ENCODE measurements around the gene PHACTR1. TPM values are rescaled to one million over a fixed set of nuclear protein-coding genes. Genes with fewer than 3 reads are reported as not detected.
"Not testable (repeated sequence)": the region's sequence is repeated elsewhere in the genome, so short reads cannot be mapped to it uniquely, and the experiment has no call there.

PHACTR1 gene
- total RNA-seq, 1 experiment from 2014 or later: 0.05 TPM

GRCh38 chr6:13159300-13159699, 442.7 kb downstream of the PHACTR1 start:
- ATAC-seq: no peak
- TF ChIP-seq POLR2AphosphoS5 (IDR thresholded peaks at IDR 0.05; ENCODE audit: low read depth, low read length) (no peak), REST (IDR thresholded peaks at IDR 0.05; ENCODE audit: insufficient read depth in 1 of 2, low read depth in 2 of 2, low read length in 1 of 2) (no peak)
- in situ Hi-C loops (cut with HindIII; ENCODE audit: low pct_unique_long_range_greater_than_20kb, low sequenced_read_pairs) (no loop called here), intact Hi-C loops (cut with micrococcal nuclease; ENCODE audit: unreplicated experiment) (no loop called here)
- no peaks in the 10 kb centered on the region for H3K4me1 ChIP-seq (ENCODE audit: control insufficient read depth, insufficient read depth, low read length)
- ChIA-PET POLR2A (interaction anchor here (0.5 kb wide), 1 partner anchor 250 kb away, joined by 3 read pairs; no protein-coding TSS in a partner anchor), CTCF (no interaction called here)
- no peak overlapping the region for H3K4me3 ChIP-seq (ENCODE audit: low read depth in 2 of 2, low read length in 2 of 2)
- no peaks in the 10 kb centered on the region for H3K36me3 ChIP-seq (ENCODE audit: control insufficient read depth, insufficient read depth, low read length)
- no peak overlapping the region for H3K27ac ChIP-seq (ENCODE audit: low read length)
- DNase-seq (ENCODE audit: low read depth, low spot score): no peak
- H3K27me3 ChIP-seq (ENCODE audit: control insufficient read depth, insufficient read depth, low read length): no peaks in the 10 kb centered on the region
- no peaks in the 10 kb centered on the region for H3K9me3 ChIP-seq (ENCODE audit: control insufficient read depth, insufficient read depth, low read depth, low read length)
- no TSS peak for BruUV-seq (replicated peaks)

- H3K36me3 ChIP-seq (ENCODE audit: control insufficient read depth, insufficient read depth, low read length); ATAC-seq; H3K9me3 ChIP-seq (ENCODE audit: control insufficient read depth, insufficient read depth, low read depth, low read length); H3K4me3 ChIP-seq (ENCODE audit: low read depth in 2 of 2, low read length in 2 of 2); H3K4me1 ChIP-seq (ENCODE audit: control insufficient read depth, insufficient read depth, low read length); in situ Hi-C loops (cut with HindIII; ENCODE audit: low pct_unique_long_range_greater_than_20kb, low sequenced_read_pairs); H3K27me3 ChIP-seq (ENCODE audit: control insufficient read depth, insufficient read depth, low read length); DNase-seq (ENCODE audit: low read depth, low spot score); BruUV-seq (replicated peaks); H3K27ac ChIP-seq (ENCODE audit: low read length); intact Hi-C loops (cut with micrococcal nuclease; ENCODE audit: unreplicated experiment); CTCF ChIA-PET: not testable (repeated sequence)
- POLR2A ChIA-PET: interaction anchor here (0.5 kb wide), 1 partner anchor 250 kb away, joined by 3 read pairs; no protein-coding TSS in a partner anchor
Measured at GRCh38 chr6:13159822-13160221, 443.3 kb downstream of the PHACTR1 start.

GRCh38 chr6:13163161-13163944, 446.8 kb downstream of the PHACTR1 start:
- Histone ChIP-seq H3K36me3 (ENCODE audit: control insufficient read depth, insufficient read depth, low read length) (no peaks in the 10 kb centered on the region), H3K4me3 (ENCODE audit: low read depth in 2 of 2, low read length in 2 of 2) (no peak overlapping the region), H3K9me3 (ENCODE audit: control insufficient read depth, insufficient read depth, low read depth, low read length) (no peaks in the 10 kb centered on the region), H3K4me1 (ENCODE audit: control insufficient read depth, insufficient read depth, low read length) (no peaks in the 10 kb centered on the region), H3K27ac (ENCODE audit: low read length) (no peak overlapping the region), H3K27me3 (ENCODE audit: control insufficient read depth, insufficient read depth, low read length) (no peaks in the 10 kb centered on the region)
- no TSS peak for BruUV-seq (replicated peaks)
- DNase-seq (ENCODE audit: low read depth, low spot score) (no peak), ATAC-seq (no peak)
- TF ChIP-seq POLR2AphosphoS5 (IDR thresholded peaks at IDR 0.05; ENCODE audit: low read depth, low read length): no peak
- TF ChIP-seq TCF7L2 (IDR thresholded peaks at IDR 0.05; ENCODE audit: low read depth, low read length): no peak
- TF ChIP-seq CTCF (IDR thresholded peaks at IDR 0.05): no peak
- TF ChIP-seq SIN3A (IDR thresholded peaks at IDR 0.05; ENCODE audit: borderline replicate concordance, insufficient read depth, low read depth, low read length): no peak
- TF ChIP-seq REST (IDR thresholded peaks at IDR 0.05; ENCODE audit: insufficient read depth in 1 of 2, low read depth in 2 of 2, low read length in 1 of 2): no peak
- CTCF ChIA-PET: no interaction called here
- POLR2A ChIA-PET: no interaction called here
- intact Hi-C loops (cut with micrococcal nuclease; ENCODE audit: unreplicated experiment) (no loop called here), in situ Hi-C loops (cut with HindIII; ENCODE audit: low pct_unique_long_range_greater_than_20kb, low sequenced_read_pairs) (no loop called here)
